GM23338 (cell line): ENCODE results near the gene FAM20A.

Experiments used
- CREB1 ChIP-seq: fragments of 250-450 bp; sonication (Bioruptor Pico); IDR thresholded peaks from 2 replicates; pipeline ENCODE4 v1.5.0; 2020; ENCODE audit warnings: low read depth, mild to moderate bottlenecking, moderate library complexity
- CTCF ChIP-seq, 2 experiments: fragments of 200-600 bp in 1 of 2; sonication (generic) in 1 of 2; conservative IDR thresholded peaks; 2 replicates each; pipeline versions ENCODE4 v1.5.1 to v1.6.1; 2016 to 2017; ENCODE audit warnings: antibody characterized with exemption in 2 of 2, low read depth in 2 of 2, mild to moderate bottlenecking in 2 of 2, moderate library complexity in 1 of 2
- EZH2 ChIP-seq: fragments of 200-600 bp; sonication (generic); IDR thresholded peaks from one replicate; pipeline ENCODE4 v1.8.0; 2017; ENCODE audit warnings: antibody characterized with exemption, mild to moderate bottlenecking, low read depth; ENCODE audit not compliant: unreplicated experiment
- EZH2phosphoT487 ChIP-seq: fragments of 200-600 bp; sonication (generic); IDR thresholded peaks from one replicate; pipeline ENCODE4 v1.8.1; 2018; ENCODE audit warnings: antibody characterized with exemption; ENCODE audit not compliant: unreplicated experiment
- JUNB ChIP-seq: IDR thresholded peaks from one replicate; pipeline ENCODE4 v1.6.1; 2016; ENCODE audit warnings: antibody characterized with exemption; ENCODE audit not compliant: unreplicated experiment
- NANOG ChIP-seq: IDR thresholded peaks from 2 replicates; pipeline ENCODE4 v1.6.1; 2016; ENCODE audit warnings: antibody characterized with exemption, borderline replicate concordance
- POLR2AphosphoS5 ChIP-seq: IDR thresholded peaks from 2 replicates; pipeline ENCODE4 v1.6.1; 2016; ENCODE audit warnings: antibody characterized with exemption, low read depth
- STAT1 ChIP-seq: IDR thresholded peaks from one replicate; pipeline ENCODE4 v1.6.1; 2016; ENCODE audit warnings: antibody characterized with exemption; ENCODE audit not compliant: unreplicated experiment
- ZNF114 ChIP-seq: fragments of 250-450 bp; sonication (Bioruptor Pico); IDR thresholded peaks from 2 replicates; pipeline ENCODE4 v1.5.0; 2020; ENCODE audit warnings: mild to moderate bottlenecking, moderate library complexity
- ZNF331 ChIP-seq: fragments of 250-450 bp; sonication (Bioruptor Pico); IDR thresholded peaks from 2 replicates; pipeline ENCODE4 v1.5.0; 2020; ENCODE audit warnings: low read depth, mild to moderate bottlenecking, moderate library complexity
- ZNF462 ChIP-seq: fragments of 250-450 bp; sonication (Bioruptor Pico); IDR thresholded peaks from 2 replicates; pipeline ENCODE4 v1.5.0; 2020; ENCODE audit warnings: mild to moderate bottlenecking, moderate library complexity
- TF ChIP-seq, protein P1 (sequence below): IDR thresholded peaks from one replicate; pipeline ENCODE4 v1.6.1; 2018; ENCODE audit warnings: antibody characterized with exemption; ENCODE audit not compliant: unreplicated experiment
- TF ChIP-seq, protein P2 (sequence below): IDR thresholded peaks from 2 replicates; pipeline ENCODE4 v1.6.1; 2016; ENCODE audit warnings: antibody characterized with exemption

DNA sequence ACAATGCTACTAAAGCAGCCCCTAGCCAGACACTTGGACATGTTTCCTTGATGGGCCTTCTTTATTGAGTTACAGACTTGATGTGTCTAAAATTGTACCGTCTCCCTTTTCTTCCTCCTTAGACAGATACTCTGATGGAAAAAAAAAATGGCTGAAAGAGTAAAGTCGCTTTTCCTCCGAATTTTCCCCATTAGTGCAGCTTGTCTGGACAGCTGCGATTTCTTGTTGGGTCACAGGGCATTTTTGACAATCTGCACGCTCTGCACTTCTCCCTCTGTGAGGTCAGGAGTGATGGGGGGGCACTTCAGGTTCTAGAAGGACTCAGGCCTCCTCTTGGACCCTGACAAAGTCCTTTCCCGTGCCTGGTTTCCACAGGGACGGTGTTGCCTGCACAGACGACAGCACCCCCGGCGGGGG is 89.9 kb downstream of the FAM20A start:
- TF ChIP-seq EZH2, result no peak
- no peak for TF ChIP-seq POLR2AphosphoS5
- TF ChIP-seq CTCF (conservative IDR thresholded peaks at IDR 0.05; ENCODE audit: low read depth in 2 of 2), result 0 out of 4 replicates have a peak, but pooled peaks of 1 of the 2 experiments have one; percentile 5
- no peak for TF ChIP-seq CREB1 (CRISPR knock-in tag)
- TF ChIP-seq, protein P1, sequence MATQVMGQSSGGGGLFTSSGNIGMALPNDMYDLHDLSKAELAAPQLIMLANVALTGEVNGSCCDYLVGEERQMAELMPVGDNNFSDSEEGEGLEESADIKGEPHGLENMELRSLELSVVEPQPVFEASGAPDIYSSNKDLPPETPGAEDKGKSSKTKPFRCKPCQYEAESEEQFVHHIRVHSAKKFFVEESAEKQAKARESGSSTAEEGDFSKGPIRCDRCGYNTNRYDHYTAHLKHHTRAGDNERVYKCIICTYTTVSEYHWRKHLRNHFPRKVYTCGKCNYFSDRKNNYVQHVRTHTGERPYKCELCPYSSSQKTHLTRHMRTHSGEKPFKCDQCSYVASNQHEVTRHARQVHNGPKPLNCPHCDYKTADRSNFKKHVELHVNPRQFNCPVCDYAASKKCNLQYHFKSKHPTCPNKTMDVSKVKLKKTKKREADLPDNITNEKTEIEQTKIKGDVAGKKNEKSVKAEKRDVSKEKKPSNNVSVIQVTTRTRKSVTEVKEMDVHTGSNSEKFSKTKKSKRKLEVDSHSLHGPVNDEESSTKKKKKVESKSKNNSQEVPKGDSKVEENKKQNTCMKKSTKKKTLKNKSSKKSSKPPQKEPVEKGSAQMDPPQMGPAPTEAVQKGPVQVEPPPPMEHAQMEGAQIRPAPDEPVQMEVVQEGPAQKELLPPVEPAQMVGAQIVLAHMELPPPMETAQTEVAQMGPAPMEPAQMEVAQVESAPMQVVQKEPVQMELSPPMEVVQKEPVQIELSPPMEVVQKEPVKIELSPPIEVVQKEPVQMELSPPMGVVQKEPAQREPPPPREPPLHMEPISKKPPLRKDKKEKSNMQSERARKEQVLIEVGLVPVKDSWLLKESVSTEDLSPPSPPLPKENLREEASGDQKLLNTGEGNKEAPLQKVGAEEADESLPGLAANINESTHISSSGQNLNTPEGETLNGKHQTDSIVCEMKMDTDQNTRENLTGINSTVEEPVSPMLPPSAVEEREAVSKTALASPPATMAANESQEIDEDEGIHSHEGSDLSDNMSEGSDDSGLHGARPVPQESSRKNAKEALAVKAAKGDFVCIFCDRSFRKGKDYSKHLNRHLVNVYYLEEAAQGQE, result no peak
- TF ChIP-seq, protein P2, sequence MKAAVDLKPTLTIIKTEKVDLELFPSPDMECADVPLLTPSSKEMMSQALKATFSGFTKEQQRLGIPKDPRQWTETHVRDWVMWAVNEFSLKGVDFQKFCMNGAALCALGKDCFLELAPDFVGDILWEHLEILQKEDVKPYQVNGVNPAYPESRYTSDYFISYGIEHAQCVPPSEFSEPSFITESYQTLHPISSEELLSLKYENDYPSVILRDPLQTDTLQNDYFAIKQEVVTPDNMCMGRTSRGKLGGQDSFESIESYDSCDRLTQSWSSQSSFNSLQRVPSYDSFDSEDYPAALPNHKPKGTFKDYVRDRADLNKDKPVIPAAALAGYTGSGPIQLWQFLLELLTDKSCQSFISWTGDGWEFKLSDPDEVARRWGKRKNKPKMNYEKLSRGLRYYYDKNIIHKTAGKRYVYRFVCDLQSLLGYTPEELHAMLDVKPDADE, result no peak
- TF ChIP-seq JUNB, result no peak
- TF ChIP-seq EZH2phosphoT487, result no peak
- no peak for TF ChIP-seq STAT1
- no peak for TF ChIP-seq NANOG
- no peak for TF ChIP-seq ZNF114
- TF ChIP-seq ZNF331, result no peak
- no peak for TF ChIP-seq ZNF462 (CRISPR knock-in tag)
